HCT116 (cell line): ENCODE results near the gene POC1B. TPM values are rescaled to one million over a fixed set of nuclear protein-coding genes. Genes with fewer than 3 reads are reported as not detected.

Source experiments
- ATAC-seq: fragments of 200-7000 bp; cut with Tn5 transposase; 2 replicates; pipeline ENCODE4 v1.9.1; 2020; ENCODE audit warnings: mild to moderate bottlenecking, moderate library complexity
- BruUV-seq: library from RNA; stranded (reverse); fragments of 400-500 nt; replicated peaks from 2 replicates; lab custom pipeline; 2021; lab: Mats Ljungman, UMichigan
- CTCF ChIA-PET: fragments of 300-600 bp; sonication (Branson Sonifier 250); formaldehyde crosslinking; loops from one replicate; lab custom pipeline; 2021; ENCODE audit warnings: antibody characterized with exemption; lab: Charles Lee
- POLR2A ChIA-PET: fragments of 300-600, 350-600 bp; sonication (Branson Sonifier 250); formaldehyde crosslinking; loops from one replicate; lab custom pipeline; 2021; ENCODE audit warnings: antibody characterized with exemption; lab: Charles Lee
- RAD21 ChIA-PET, 2 experiments: fragments of 300-600 bp; sonication (Branson Sonifier 250); formaldehyde crosslinking; loops; one replicate each; lab custom pipeline; 2023; ENCODE audit warnings: low total read pairs in 2 of 2; ENCODE audit not compliant: uncharacterized antibody in 2 of 2, unreplicated experiment in 2 of 2, low non-redundant PET in 1 of 2; lab: Charles Lee
- DNase-seq: peaks from one replicate; pipeline ENCODE4 v3.0.0-alpha.2; 2010; ENCODE audit warnings: low read depth, low spot score
- H2AFZ ChIP-seq: fragments of 200-600 bp; shearing (Covaris generic), sonication (generic); 2 replicates; pipeline ENCODE4 v1.6.1; 2017; ENCODE audit warnings: low read depth, mixed run types, mixed read lengths, antibody characterized with exemption, low read length; ENCODE audit not compliant: poor library complexity, severe bottlenecking
- H3K27ac ChIP-seq: 2 replicates; pipeline ENCODE4 v1.5.1; 2012; ENCODE audit warnings: low read depth, low read length
- H3K27me3 ChIP-seq: fragments of 200-600 bp; sonication (generic); 2 replicates; pipeline ENCODE4 v1.6.1; 2016; ENCODE audit warnings: mixed run types, low read length, mixed read lengths; ENCODE audit not compliant: insufficient read depth
- H3K36me3 ChIP-seq, 2 experiments: fragments of 200-500 bp in 1 of 2; fragments of 200-600 bp in 1 of 2; sonication (Bioruptor generic) in 1 of 2; sonication (generic) in 1 of 2; 2 replicates each; pipeline versions ENCODE4 v1.5.1 to v1.6.1; 2014 to 2016; ENCODE audit warnings: low read length in 2 of 2, inconsistent platforms in 1 of 2, mixed read lengths in 1 of 2, mixed run types in 1 of 2; ENCODE audit not compliant: insufficient read depth in 2 of 2, control insufficient read depth in 1 of 2
- H3K4me1 ChIP-seq, 2 experiments: fragments of 200-600 bp in 1 of 2; sonication (generic) in 1 of 2; 2 replicates each; pipeline versions ENCODE4 v1.5.1 to v1.6.1; 2012 to 2017; ENCODE audit warnings: low read length in 2 of 2, inconsistent platforms in 1 of 2, mild to moderate bottlenecking in 1 of 2, mixed read lengths in 1 of 2, mixed run types in 1 of 2, moderate library complexity in 1 of 2; ENCODE audit not compliant: insufficient read depth in 2 of 2, control insufficient read depth in 1 of 2
- H3K4me2 ChIP-seq: fragments of 200-600 bp; sonication (generic); 2 replicates; pipeline ENCODE4 v1.6.1; 2017; ENCODE audit warnings: mixed run types, low read length, mixed read lengths
- H3K4me3 ChIP-seq, 2 experiments: fragments of 200-600 bp in 1 of 2; sonication (generic) in 1 of 2; replicated peaks in 1 of 2; 2 replicates each; pipeline ENCODE4 v1.5.1; 2011 to 2016; ENCODE audit warnings: low read length in 2 of 2, control low read depth in 1 of 2, low read depth in 1 of 2, mild to moderate bottlenecking in 1 of 2, mixed read lengths in 1 of 2, mixed run types in 1 of 2
- H3K79me2 ChIP-seq: fragments of 200-600 bp; sonication (generic); 2 replicates; pipeline ENCODE4 v1.6.1; 2017; ENCODE audit warnings: mild to moderate bottlenecking, mixed run types, low read length, moderate library complexity, mixed read lengths; ENCODE audit not compliant: insufficient read depth
- H3K9ac ChIP-seq: fragments of 200-600 bp; sonication (generic); 2 replicates; pipeline ENCODE4 v1.6.1; 2016; ENCODE audit warnings: low read length, mixed read lengths
- H3K9me2 ChIP-seq: fragments of 200-600 bp; sonication (generic), shearing (Covaris generic); 2 replicates; pipeline ENCODE4 v1.6.1; 2017; ENCODE audit warnings: mixed run types, mild to moderate bottlenecking, moderate library complexity; ENCODE audit not compliant: insufficient read depth
- H3K9me3 ChIP-seq, 2 experiments: fragments of 200-500 bp in 1 of 2; fragments of 200-600 bp in 1 of 2; sonication (Bioruptor generic) in 1 of 2; sonication (generic) in 1 of 2; 2 replicates each; pipeline ENCODE4 v1.6.1; 2014 to 2017; ENCODE audit warnings: low read length in 2 of 2, mixed read lengths in 2 of 2, inconsistent platforms in 1 of 2, low read depth in 1 of 2, mild to moderate bottlenecking in 1 of 2, mixed run types in 1 of 2, moderate library complexity in 1 of 2; ENCODE audit not compliant: control insufficient read depth in 1 of 2, insufficient read depth in 1 of 2
- H4K20me1 ChIP-seq: fragments of 200-600 bp; sonication (generic), shearing (Covaris generic); 2 replicates; pipeline ENCODE4 v1.6.1; 2017; ENCODE audit warnings: mixed run types, mild to moderate bottlenecking, moderate library complexity; ENCODE audit not compliant: insufficient read depth
- ELF1 ChIP-seq: IDR thresholded peaks from 2 replicates; pipeline ENCODE4 v1.6.1; 2012; ENCODE audit warnings: low read depth, borderline replicate concordance
- EZH2 ChIP-seq: fragments of 200-600 bp; sonication (generic); IDR thresholded peaks from 2 replicates; pipeline ENCODE4 v1.6.1; 2017; ENCODE audit warnings: antibody characterized with exemption, mixed run types
- EZH2phosphoT487 ChIP-seq: fragments of 200-600 bp; IDR thresholded peaks from 2 replicates; pipeline ENCODE4 v1.6.1; 2018; ENCODE audit warnings: antibody characterized with exemption, borderline replicate concordance
- FOSL1 ChIP-seq: IDR thresholded peaks from 2 replicates; pipeline ENCODE4 v1.6.1; 2012; ENCODE audit warnings: low read depth
- JUND ChIP-seq: IDR thresholded peaks from 2 replicates; pipeline ENCODE4 v1.6.1; 2012
- POLR2AphosphoS5 ChIP-seq: IDR thresholded peaks from 2 replicates; pipeline ENCODE4 v1.6.1; 2011; ENCODE audit warnings: mild to moderate bottlenecking, low read depth, low read length, moderate library complexity
- SIN3A ChIP-seq: IDR thresholded peaks from 2 replicates; pipeline ENCODE4 v1.6.1; 2012; ENCODE audit warnings: low read depth
- SP1 ChIP-seq: IDR thresholded peaks from 2 replicates; pipeline ENCODE4 v1.6.1; 2012; ENCODE audit warnings: low read depth
- ZNF274 ChIP-seq: fragments of 200-500 bp; sonication (Bioruptor generic); IDR thresholded peaks from 2 replicates; pipeline ENCODE4 v1.6.1; 2014; ENCODE audit warnings: mild to moderate bottlenecking, low read depth, low read length, inconsistent platforms
- intact Hi-C: fragments of 100-400 bp; cut with micrococcal nuclease; formaldehyde crosslinking; loops from 2 replicates; pipeline ENCODE4 v1.10.0; 2022
- total RNA-seq: library from RNA; stranded (reverse); gene quantifications from one replicate; pipeline ENCODE4 v1.2.1, GENCODE V29; 2021; ENCODE audit not compliant: unreplicated experiment
- TF ChIP-seq, protein P1 (sequence below): IDR thresholded peaks from 2 replicates; pipeline ENCODE4 v1.6.1; 2012; ENCODE audit warnings: low read depth
- TF ChIP-seq, protein P2 (sequence below): IDR thresholded peaks from 2 replicates; pipeline ENCODE4 v1.6.1; 2011; ENCODE audit warnings: mild to moderate bottlenecking, low read length, moderate library complexity; ENCODE audit not compliant: insufficient replicate concordance; ENCODE audit errors: extremely low read depth

POC1B gene
- total RNA-seq, 1 experiment from 2014 or later, result 14.3 TPM

DNA sequence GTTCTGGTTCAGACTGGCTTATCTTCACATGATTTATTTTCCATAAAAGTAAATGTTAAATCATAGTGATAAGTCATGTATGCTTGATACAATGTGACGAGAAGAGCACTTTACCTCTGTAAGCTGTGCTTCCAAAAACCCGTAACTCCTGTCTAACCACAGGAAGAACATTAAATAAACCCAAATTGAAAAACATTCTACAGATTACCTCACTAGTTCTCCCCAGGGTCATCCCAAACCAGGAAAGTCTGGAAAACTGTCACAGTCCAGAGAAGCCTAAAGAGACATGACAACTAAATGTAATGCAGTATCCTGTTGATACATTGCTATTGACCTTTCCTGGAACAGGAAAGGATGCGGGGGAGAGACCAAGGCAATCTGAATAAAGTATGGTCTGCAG is 141.0 kb downstream of the POC1B start:
- ChIA-PET CTCF (no interaction called here), RAD21 (no interaction called here), POLR2A (interaction anchor here (1.0 kb wide), 1 partner anchor 9 kb away, joined by 4 read pairs; no protein-coding TSS in a partner anchor)
- Histone ChIP-seq H2AFZ (no peak overlapping the region), H3K27ac (no peak overlapping the region), H3K9ac (no peak overlapping the region), H3K9me3 (no peaks in the 10 kb centered on the region), H3K27me3 (no peaks in the 10 kb centered on the region), H3K36me3 (no peaks in the 10 kb centered on the region), H4K20me1 (no peaks in the 10 kb centered on the region), H3K4me1 (peaks cover 0 to 4% of the 10 kb centered on the region in 2 experiments; a peak in 1 of 4 replicates), H3K79me2 (no peaks in the 10 kb centered on the region), H3K4me2 (no peak overlapping the region), H3K4me3 (no peak overlapping the region), H3K9me2 (no peaks in the 10 kb centered on the region)
- TF ChIP-seq ZNF274 (no peak), EZH2 (no peak), SP1 (no peak), POLR2AphosphoS5 (no peak), FOSL1 (no peak), ELF1 (no peak), JUND (no peak), EZH2phosphoT487 (no peak), SIN3A (no peak)
- TF ChIP-seq, protein P1, sequence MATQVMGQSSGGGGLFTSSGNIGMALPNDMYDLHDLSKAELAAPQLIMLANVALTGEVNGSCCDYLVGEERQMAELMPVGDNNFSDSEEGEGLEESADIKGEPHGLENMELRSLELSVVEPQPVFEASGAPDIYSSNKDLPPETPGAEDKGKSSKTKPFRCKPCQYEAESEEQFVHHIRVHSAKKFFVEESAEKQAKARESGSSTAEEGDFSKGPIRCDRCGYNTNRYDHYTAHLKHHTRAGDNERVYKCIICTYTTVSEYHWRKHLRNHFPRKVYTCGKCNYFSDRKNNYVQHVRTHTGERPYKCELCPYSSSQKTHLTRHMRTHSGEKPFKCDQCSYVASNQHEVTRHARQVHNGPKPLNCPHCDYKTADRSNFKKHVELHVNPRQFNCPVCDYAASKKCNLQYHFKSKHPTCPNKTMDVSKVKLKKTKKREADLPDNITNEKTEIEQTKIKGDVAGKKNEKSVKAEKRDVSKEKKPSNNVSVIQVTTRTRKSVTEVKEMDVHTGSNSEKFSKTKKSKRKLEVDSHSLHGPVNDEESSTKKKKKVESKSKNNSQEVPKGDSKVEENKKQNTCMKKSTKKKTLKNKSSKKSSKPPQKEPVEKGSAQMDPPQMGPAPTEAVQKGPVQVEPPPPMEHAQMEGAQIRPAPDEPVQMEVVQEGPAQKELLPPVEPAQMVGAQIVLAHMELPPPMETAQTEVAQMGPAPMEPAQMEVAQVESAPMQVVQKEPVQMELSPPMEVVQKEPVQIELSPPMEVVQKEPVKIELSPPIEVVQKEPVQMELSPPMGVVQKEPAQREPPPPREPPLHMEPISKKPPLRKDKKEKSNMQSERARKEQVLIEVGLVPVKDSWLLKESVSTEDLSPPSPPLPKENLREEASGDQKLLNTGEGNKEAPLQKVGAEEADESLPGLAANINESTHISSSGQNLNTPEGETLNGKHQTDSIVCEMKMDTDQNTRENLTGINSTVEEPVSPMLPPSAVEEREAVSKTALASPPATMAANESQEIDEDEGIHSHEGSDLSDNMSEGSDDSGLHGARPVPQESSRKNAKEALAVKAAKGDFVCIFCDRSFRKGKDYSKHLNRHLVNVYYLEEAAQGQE, result no peak
- TF ChIP-seq, protein P2, sequence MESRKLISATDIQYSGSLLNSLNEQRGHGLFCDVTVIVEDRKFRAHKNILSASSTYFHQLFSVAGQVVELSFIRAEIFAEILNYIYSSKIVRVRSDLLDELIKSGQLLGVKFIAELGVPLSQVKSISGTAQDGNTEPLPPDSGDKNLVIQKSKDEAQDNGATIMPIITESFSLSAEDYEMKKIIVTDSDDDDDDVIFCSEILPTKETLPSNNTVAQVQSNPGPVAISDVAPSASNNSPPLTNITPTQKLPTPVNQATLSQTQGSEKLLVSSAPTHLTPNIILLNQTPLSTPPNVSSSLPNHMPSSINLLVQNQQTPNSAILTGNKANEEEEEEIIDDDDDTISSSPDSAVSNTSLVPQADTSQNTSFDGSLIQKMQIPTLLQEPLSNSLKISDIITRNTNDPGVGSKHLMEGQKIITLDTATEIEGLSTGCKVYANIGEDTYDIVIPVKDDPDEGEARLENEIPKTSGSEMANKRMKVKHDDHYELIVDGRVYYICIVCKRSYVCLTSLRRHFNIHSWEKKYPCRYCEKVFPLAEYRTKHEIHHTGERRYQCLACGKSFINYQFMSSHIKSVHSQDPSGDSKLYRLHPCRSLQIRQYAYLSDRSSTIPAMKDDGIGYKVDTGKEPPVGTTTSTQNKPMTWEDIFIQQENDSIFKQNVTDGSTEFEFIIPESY, result no peak
- ATAC-seq (no peak), DNase-seq (no peak)
- intact Hi-C loops, result no loop called here
- BruUV-seq, result no TSS peak
